ENCODE results near the gene DCAF11.

- TF ChIP-seq EZH2 (IDR thresholded peaks at IDR 0.05; ENCODE audit: insufficient read depth, poor library complexity, severe bottlenecking) (no peak), EZH2phosphoT487 (IDR thresholded peaks at IDR 0.05; ENCODE audit: insufficient read depth, low read depth) (no peak)
Observed at GRCh38 chr14:24150567-24150966, 36.0 kb downstream of the DCAF11 start.

Data from GM23248 (cell line).